Measurements from ENCODE around the gene APBB2.
A peak's percentile ranks its signal among the peaks of the same experiment; 100 is the strongest.
"Not testable (repeated sequence)": the region's sequence is repeated elsewhere in the genome, so short reads cannot be mapped to it uniquely, and the experiment has no call there.

APBB2 gene

DNA sequence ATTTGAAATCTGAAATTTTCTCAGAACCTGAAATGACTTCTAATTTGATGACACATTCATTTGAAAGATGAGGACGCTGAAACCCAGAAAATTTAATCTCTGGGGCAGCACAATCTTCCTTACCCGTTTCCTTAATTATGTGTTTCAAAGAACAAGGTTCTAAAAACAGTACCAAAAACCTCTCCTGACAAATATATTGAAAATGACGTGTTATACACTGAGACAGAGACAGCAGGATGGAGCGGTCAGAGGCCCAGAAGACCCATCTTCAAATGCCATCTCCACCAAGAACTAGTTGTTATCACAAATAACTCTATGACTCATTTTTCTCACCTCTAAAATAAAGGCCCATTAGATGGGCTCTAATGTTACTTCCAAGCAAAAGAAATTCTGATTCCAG lies 287.3 kb downstream of the APBB2 start:
- no peak for DNase-seq

DNA sequence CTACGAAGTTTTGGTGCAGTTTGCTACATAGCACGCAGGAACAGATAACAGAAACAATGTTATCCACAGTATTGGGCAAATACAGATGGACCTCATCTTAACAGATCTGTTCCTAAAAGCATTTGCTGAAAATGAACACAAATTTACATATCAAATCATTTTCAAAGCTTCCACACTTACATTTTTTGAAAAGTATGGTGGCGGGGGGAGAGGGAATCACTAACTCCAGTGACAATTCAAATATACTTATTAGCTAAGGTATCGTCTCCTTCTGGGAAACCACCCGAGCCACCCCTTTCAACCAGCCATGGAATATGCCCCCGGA lies 289.6 kb downstream of the APBB2 start:
- DNase-seq = no peak

DNA sequence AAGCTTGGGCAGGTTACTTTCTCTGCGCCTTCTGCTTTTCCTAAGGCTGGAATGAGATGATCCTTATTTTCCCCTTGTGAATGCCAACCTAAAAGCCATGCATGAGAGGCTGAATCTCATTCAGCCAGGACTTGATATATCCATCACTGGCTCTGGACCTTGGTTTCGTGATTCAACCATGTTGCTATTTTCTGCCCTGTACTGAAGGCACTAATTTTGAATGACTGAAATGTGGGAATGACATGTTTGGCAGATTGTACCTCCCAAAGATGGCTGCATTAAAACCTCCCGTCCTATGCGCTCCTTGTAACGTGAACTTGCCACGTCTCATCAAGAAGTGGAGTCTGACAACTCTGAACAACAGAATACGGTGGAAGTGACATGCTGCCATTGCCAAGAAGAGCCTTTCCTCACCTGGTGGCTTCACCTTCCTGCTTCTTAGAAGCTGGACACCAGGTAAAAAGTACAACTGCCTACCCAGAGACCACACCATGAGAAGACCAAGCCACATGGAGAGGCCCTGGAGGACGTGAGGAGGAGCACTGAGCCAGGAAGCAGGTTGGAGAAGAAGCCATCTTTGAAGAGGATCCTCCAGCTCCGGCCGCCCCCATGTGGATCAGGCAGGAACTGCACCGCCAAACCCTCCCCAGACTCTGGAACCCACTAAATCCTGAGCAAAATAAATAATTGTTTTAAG lies 290.1 kb downstream of the APBB2 start:
- DNase-seq = peak; percentile 44

DNA sequence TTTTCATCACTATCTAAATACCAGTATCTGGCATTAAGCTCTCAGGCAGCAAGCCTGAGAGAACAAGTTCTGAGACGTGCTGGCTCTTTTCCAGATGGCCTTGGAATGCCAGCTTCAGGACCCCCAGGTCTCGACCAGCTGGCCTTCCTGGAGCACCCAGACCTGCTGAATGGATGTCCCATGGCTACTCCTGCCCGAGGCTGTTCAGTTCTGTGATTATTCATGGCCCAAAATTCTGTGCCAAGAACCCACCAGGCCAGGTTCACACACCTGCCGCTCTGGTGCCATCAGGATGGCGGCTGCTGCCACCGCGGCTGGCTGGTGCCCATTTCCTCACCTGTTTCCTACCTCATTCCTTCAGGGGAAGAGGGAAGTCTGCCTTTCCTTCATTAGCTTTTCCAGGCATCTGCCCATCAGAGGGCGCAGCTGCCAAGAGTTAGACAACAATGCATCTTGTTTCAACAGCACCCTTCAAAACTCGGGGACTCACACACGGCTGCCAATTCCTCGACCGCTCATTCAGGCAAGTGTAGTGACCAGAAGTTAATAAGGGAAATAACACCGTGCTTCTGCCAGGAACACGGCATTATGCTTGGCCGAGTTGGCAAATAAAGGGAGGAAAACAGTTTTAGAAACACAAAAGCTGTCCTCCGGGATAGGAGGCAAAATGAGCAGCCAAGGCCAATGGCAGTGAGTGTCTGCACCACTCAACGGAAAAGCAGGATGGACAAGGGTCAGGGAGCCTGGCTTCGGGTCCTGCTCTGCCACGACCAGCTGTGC lies 290.8 kb downstream of the APBB2 start:
- no peak for DNase-seq

DNA sequence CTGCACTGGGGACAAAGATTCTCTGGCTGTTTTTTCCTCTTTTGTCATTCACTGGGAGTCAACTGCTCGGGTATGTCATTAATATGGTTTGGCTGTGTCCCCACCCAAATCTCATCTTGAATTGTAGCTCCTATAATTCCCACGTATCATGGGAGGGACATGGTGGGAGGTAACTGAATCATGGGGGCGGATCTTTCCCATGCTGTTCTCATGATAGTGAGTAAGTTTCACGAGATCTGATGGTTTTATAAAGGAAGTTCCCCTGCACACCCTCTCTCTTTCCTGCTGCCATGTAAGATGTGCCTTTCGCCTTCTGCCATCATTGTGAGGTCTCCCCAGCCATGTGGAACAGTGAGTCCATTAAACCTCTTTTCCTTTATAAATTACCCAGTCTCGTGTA lies 294.4 kb downstream of the APBB2 start:
- DNase-seq = not testable (repeated sequence)

DNA sequence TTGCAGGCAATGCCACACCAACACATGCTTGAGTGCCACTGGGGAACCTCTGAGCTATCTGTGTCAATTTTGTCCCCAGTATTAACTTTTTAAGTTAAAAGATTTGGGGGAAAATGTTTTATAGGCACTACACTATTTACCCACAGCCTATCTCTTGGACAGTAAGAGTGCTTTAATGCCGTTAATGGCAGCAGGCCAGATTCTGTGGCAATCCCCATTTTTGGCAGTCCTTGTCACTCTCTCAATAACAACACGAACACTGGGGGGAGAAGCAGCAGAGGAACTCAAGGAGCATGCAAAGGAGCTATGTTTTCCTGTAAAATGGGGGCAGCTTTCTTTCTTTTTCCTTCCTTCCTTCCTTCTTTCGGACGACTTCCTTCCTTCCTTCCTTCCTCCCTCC lies 296.0 kb downstream of the APBB2 start:
- DNase-seq = peak; percentile 64

DNA sequence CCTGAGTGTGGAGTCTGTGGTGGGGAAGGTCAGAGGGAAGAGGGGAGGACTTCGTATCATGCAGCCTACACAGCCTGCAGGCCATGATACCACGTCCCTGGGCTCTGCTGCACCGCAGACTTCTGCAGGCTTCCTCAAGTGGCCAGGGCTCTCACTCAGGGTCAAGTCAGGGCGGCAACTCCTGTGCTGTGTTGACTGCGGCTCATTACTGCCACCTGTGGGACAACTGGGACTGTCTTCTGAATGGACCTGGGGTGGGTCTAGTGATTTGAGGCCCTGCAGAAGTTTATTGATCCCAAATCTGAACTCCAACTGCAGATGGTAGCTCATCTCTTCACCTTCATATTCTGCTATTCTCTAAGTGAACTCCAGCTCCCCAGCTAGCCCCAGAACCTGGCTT lies 297.5 kb downstream of the APBB2 start:
- DNase-seq = no peak

DNA sequence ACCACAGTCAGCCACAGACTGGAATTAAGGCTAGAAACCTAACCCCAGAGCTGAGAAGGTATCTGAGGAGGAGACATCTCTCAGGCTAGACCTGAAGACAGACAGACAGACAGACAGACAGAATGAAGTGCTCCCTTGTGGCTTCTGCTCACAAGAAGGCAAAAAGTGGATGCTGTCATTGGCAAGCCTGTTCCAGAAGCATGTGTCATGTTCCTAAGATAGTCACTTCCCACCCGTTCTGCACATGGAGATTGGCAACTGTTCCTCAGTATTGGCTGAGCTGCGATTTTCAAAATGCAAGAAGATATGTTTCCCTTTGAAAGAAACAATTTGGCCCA lies 298.2 kb downstream of the APBB2 start:
- peak; percentile 32 for DNase-seq

DNA sequence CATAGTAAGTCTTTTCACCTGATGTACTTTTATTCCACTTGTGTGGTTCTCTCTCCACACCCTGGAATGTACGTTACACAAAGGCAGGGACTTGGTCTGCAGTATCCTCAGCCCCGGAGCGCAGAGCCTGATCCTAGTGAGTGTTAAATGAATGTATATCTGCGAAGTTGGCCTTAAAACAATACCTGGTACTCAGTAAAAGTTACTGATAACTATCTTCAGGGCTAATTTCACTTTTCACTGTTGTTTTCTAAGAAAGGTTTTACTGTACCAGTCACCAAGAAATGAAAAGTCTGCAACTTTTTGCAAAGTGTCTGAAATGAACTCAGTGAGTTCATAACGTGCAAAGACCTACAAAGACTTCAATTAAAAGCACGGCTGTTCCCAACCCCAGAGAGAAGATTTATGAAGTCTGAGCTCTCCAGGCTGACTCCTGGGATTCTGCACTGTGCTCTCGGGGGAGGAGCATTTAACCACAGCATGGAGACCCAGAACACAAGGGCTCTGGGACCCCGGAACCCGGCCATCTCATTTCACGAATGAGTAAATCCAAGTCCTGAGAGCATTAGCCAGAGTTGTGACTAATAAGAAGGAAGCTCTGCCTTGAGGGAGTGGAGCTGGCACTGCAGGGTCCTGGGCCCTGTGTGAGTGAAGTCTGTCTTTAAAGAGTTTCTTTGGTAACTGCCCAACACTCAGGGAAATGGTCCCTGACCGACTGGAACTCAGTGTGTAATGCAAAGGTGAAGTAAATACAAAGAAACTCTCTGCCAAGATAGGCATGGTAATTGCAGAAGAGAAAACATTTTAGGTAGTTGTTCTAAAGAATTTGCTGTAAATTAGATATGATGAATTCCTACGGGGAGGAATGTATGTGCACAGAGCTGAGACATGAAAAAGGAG lies 298.8 kb downstream of the APBB2 start:
- DNase-seq = peak; percentile 33

DNA sequence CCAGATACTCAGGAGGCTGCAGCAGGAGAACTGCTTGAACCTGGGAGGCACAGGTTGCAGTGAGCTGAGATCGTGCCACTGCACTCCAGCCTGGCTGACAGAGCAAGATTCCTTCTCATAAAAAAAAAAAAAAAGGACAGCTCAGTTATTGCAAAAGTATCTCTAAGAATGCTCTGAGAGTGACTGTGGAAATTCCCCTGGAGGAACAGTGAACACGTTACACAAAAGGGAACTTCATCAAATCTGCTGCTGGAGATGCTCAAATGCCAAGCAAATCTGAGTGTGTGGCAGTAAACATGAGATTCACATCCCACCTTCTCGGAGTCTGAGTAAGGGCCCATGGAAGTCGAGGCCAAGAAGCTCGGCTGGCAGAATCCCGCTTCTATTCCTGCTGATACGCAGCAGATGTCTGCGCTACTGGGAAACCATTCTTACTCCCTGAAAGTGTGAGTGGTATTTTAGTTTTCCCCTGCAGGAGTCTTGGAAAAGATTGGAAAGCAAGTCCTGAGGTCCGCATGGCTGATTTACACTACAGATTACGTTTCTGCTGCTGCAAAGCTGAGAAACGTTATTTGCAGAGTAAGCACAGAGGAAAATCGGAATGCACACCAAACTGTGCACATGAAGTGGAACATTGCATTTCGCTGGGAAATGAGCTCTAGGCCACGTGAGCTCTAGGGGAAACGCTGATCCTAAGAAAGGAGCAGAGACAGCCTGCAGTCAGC lies 301.7 kb downstream of the APBB2 start:
- no peak for DNase-seq

DNA sequence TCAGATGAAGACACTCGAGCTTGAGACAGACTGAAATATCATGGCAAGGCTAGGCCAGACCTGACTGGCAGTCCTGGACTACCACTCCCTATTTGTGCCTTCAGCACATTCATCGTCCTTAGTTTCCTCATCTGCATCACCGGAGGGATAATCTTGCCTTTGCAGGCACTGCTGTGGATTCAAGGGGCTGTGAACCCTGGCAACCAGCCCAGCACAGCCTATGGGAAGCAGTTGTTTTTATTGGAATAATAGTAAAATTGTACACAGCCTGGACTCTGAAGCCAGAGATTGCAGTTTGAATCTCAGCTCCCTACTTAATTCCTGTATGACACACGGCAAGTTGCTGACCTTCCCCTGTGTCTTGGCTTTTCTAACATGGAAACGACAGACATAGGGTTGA lies 303.6 kb downstream of the APBB2 start:
- DNase-seq = no peak

DNA sequence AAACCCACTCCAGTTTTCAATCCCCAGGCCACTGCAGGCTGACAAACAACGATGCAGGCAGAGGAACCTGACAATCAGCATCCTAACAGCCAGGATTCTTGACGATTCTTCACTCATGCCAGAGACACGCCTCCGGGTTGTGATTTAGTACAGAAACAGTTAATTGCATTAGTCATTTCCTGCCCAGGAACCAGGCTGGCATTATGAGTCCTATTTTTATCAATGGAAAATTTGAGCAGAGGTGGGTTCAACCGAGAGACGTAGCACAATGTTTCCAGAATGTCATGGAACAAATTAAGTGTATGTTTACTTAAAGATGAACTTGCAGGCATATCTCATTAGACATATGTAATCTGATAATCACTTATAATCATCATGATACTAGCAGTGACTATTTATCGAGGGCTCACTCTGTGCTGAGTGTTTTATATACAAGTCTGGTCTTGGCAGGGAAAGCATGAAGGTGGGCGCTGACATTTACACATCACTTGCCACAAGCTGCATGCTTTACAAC lies 304.9 kb downstream of the APBB2 start:
- DNase-seq = peak; percentile 76

DNA sequence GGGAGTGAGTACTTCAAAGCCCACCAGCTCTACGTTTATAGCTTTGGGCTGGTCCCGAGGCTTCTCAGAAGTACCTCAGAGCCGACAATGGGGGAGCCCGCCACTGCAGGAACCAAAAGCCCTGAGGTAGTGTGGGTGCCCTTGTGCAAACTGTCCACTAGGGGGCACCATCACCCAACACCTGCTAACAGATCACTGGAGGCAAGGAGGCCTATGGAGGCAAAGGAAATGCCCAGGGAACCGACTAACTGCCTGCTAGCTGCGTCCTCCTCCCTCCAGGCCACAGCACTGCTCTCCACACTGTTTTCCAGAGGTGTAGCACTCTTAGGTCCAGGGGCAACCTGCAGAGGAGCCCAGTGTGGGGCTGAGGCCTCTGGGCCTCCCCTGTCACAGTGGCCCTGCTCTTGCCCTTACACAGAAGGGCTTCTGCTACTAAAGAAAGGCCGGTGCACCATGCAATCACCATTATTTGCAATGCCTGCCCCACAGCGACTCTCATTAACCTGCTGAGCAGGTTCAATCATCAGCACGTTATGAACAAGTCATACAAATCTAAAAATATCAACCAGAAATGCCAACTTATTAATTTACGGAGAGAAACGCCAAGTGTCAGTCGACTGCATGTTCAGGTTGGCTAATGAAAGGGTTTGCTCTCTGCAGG lies 305.5 kb downstream of the APBB2 start:
- peak; percentile 58 for DNase-seq

DNA sequence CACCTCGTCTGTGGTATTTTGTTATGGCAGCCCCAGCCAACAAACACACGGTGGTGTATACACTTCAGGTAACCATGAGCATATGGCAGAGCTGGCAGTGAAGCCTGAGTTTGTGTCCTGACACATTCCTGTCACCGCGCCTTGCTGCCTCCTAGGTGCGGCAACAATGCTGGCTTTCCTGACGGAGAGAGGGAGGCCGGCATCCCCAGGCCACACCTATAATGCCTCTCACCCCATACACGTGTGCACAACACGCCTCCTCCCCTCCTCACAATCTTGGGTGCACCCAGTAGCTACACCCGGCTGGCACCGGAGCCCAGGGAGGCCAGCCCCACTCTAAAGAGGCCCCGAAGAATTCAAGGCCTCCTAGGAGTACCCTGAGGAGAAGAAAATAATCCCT lies 306.0 kb downstream of the APBB2 start:
- no peak for DNase-seq

DNA sequence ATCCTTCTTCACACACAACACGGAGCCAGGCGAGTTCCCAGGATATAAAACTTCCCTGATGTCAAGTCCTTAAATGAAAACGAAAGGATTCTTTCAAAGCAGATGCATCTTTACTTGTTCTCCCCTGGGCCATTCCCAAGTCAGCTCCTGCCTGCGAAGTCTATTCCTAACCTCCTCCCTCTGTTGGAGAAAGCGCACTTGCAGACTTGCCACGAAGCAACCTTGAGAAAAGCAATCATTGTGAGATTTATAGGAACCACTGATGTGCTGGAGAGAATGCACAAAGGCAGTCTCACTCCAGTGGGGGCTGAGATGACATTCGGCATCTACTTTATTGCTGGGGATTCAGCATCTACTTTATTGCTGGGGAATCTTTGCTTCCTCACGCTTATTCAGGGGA lies 308.9 kb downstream of the APBB2 start:
- no peak for DNase-seq

DNA sequence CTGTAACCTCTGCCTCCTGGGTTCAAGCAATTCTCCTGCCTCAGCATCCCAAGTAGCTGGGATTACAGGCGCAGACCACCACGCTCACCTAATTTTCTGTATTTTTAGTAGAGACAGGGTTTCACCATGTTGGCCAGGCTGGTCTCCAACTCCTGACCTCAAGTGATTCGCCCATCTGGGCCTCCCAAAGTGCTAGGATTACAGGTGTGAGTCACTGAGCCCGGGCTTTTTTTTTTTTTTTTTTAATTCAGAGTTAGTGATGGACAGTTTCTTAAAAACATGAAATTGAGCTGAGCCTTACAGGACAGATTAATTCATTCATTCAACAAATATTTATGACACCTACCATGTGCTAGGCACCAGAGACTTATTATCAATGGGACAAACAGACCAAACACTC lies 313.8 kb downstream of the APBB2 start:
- not testable (repeated sequence) for DNase-seq

DNA sequence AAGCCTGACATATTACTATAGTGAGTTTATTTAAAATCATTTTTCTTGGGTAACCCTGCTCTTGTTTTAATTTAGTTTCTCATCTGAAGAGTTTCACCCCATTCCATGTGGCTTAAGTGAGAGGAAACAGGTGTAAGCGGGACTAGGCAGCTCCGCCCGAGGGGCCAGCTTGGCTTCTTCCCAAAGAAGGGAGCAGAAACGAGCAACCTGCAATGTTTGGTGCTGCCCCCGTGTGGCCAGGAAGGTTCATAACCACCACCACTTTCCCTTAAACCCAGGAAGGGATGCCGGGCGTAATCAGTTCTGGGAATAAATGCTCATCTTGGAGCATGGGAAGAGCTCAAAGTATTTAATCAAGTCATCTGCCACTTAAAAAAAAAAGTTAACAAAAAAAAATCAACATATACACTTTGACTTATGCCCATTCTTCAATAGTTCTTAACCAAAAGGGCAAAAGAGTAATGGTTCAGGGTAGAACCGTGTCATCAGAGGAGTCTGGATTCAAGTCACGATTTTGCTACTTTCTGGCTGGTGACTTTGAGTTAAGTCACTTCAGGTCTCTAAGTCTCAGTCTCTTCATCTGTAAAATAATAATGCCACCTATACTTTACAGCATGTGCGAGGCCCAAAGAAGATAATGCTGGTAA lies 316.7 kb downstream of the APBB2 start:
- DNase-seq = peak; percentile 13

DNA sequence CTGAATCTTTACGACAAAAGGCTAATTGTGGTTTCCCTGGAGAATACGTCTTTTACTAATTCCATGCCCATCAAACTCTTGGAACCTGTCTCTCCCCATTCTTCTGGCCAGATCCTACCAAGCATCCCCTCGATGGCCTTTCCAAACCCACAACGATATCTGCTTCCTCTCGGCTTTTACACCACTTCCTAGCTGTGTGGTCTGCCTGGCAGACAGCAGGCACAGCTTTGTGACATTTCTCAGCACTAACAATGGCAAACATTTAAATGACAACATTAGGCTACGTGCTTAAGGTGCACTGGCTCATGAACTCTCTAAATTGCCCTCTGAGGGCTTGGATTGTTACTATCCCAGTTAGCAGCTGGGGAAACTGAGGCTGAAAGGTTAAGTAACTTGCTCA lies 323.6 kb downstream of the APBB2 start:
- no peak for DNase-seq

DNA sequence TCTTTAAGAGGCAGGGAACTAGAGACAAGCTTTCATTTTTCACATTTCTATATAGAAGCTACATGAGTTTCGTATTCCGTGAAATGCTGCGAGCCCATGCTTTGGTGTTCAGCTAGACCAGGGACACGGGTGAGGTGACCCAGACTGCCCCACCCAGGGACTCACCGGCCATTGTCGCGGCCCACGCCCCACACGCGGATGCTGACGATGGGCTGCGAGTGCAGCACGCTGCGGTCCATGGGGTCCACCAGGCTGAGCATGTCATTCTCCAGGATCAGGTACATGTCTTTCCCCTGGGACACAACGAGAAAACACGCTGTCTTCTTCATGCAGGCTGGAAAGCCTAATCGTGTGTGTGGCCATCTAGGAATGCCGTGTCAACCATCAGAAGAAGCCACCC lies 324.1 kb downstream of the APBB2 start:
- no peak for DNase-seq

DNA sequence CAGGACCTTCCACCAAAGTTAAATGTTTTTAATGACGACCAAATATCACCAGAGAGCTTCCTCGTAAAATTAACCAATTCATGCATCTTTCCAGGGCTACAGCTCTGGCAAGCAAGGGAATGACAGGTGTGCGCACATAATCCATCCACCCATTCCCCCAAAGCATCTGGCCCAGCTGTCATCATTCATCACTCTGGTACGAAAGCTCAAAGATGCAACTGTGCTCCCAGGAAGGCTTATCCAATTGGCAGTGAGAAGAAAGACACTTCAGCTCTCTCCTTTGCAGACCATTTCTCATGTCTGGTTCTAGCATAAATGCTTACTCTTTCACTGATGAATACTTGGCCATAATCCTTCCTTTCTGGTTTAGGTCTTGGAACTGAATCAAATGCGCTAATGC lies 325.4 kb downstream of the APBB2 start:
- DNase-seq = no peak

DNA sequence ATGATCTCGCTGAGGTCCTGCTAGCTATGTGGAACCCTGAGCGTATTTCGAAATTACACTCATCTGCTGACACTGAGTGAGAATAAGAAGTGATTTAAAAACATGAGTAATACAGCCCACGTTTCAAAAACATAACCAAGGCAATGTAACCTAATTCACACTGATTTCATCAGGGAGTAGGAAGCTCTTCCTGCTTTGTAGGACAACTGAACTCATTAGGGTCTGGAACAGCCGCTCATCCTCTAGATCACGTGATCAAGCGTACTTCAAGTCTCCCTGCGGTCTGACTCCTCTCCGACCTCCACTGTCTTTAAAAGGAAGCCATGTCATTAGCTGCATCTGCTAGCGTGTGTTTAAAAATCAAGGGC lies 326.6 kb downstream of the APBB2 start:
- peak; percentile 34 for DNase-seq
